CD4-positive, CD25-positive, alpha-beta regulatory T cell (primary cell): Measurements from ENCODE around the gene PRICKLE2. TPM values are rescaled to one million over a fixed set of nuclear protein-coding genes. Genes with fewer than 3 reads are reported as not detected.

Experiments
- ATAC-seq, 2 donors: fragments of 150-1000 bp; cut with Tn5 transposase; one replicate each; pipeline ENCODE4 v1.10.0; 2021; ENCODE audit warnings: low read depth in 2 of 2, moderate number of reproducible peaks in 2 of 2, moderate library complexity in 1 of 2
- DNase-seq, 3 donors: peaks; one replicate each; pipeline versions ENCODE4 v3.0.0 to v3.0.0-alpha.2; 2012 to 2022; ENCODE audit warnings: mixed read lengths in 1 of 3
- H3K27ac ChIP-seq: one replicate; pipeline ENCODE4 v1.7.0; 2013; ENCODE audit warnings: mild to moderate bottlenecking, low read length; ENCODE audit not compliant: insufficient read depth, poor library complexity, severe bottlenecking
- H3K27me3 ChIP-seq: one replicate; pipeline ENCODE4 v1.7.0; 2013; ENCODE audit warnings: low read length; ENCODE audit not compliant: control insufficient read depth, insufficient read depth
- H3K36me3 ChIP-seq: one replicate; pipeline ENCODE4 v1.7.0; 2013; ENCODE audit warnings: mild to moderate bottlenecking, low read length, moderate library complexity; ENCODE audit not compliant: control insufficient read depth, insufficient read depth
- H3K4me1 ChIP-seq: 2 replicates; pipeline ENCODE4 v1.7.0; 2013; ENCODE audit warnings: mild to moderate bottlenecking, low read length; ENCODE audit not compliant: insufficient read depth, control insufficient read depth, poor library complexity, severe bottlenecking
- H3K4me3 ChIP-seq: one replicate; pipeline ENCODE4 v1.7.0; 2013; ENCODE audit warnings: low read depth, mild to moderate bottlenecking, low read length, moderate library complexity
- H3K9me3 ChIP-seq, 2 experiments: 1 replicate in 1 of 2; 2 replicates in 1 of 2; pipeline ENCODE4 v1.7.0; 2013; ENCODE audit warnings: low read length in 2 of 2, mild to moderate bottlenecking in 1 of 2, moderate library complexity in 1 of 2; ENCODE audit not compliant: control insufficient read depth in 2 of 2
- H3K27ac Mint-ChIP-seq, 3 donors: one replicate each; pipeline ENCODE4 v1.8.0; 2020 to 2022; ENCODE audit warnings: mild to moderate bottlenecking in 3 of 3, mixed read lengths in 3 of 3, moderate library complexity in 2 of 3
- H3K27me3 Mint-ChIP-seq: one replicate; pipeline ENCODE4 v1.8.0; 2022; ENCODE audit warnings: mild to moderate bottlenecking, mixed read lengths
- H3K36me3 Mint-ChIP-seq: one replicate; pipeline ENCODE4 v1.8.0; 2020; ENCODE audit warnings: mixed read lengths
- H3K4me1 Mint-ChIP-seq, 4 donors: one replicate each; pipeline ENCODE4 v1.8.0; 2020 to 2022; ENCODE audit warnings: mixed read lengths in 4 of 4, mild to moderate bottlenecking in 1 of 4
- H3K4me3 Mint-ChIP-seq, 4 donors: one replicate each; pipeline ENCODE4 v1.8.0; 2020 to 2022; ENCODE audit warnings: mild to moderate bottlenecking in 4 of 4, mixed read lengths in 4 of 4, moderate library complexity in 3 of 4
- H3K9me3 Mint-ChIP-seq, 7 donors: one replicate each; pipeline ENCODE4 v1.8.0; 2020 to 2022; ENCODE audit warnings: mixed read lengths in 7 of 7, mild to moderate bottlenecking in 3 of 7, moderate library complexity in 2 of 7
- polyA plus RNA-seq, 4 donors: library from polyadenylated mRNA; unstranded; fragments of 300-500 nt; fragmentation: Illumina TruSeq; gene quantifications; one replicate each; pipeline ENCODE4 v1.2.3, GENCODE V29; 2021
- total RNA-seq: library from RNA; stranded (reverse); gene quantifications from one replicate; pipeline ENCODE4 v1.2.3, GENCODE V29; 2022

Gene PRICKLE2
- total and polyA plus RNA-seq, 5 donors from 2014 or later = 0.15 TPM; not detected in 4

- no peak overlapping the region for H3K4me3 ChIP-seq
- peaks cover 0 to 5% (median 0%) of the 10 kb centered on the region in 7 donors for H3K9me3 Mint-ChIP-seq
- no peaks in the 10 kb centered on the region for H3K36me3 Mint-ChIP-seq
- no peaks in the 10 kb centered on the region for H3K4me1 Mint-ChIP-seq
- peaks cover 12% of the 10 kb centered on the region for H3K27me3 ChIP-seq
- no peaks in the 10 kb centered on the region for H3K9me3 ChIP-seq
- H3K36me3 ChIP-seq = no peaks in the 10 kb centered on the region
- no peaks in the 10 kb centered on the region for H3K4me1 ChIP-seq
- peaks cover 28% of the 10 kb centered on the region for H3K27me3 Mint-ChIP-seq
- no peak overlapping the region for H3K4me3 Mint-ChIP-seq
- no peak overlapping the region for H3K27ac Mint-ChIP-seq
- ATAC-seq = no peak
- H3K27ac ChIP-seq = no peak overlapping the region
- no peak for DNase-seq
Measured at GRCh38 chr3:64048631-64049061, 176.6 kb downstream of the PRICKLE2 start.

- ATAC-seq (no peak), DNase-seq (no peak)
- no peaks in the 10 kb centered on the region for H3K4me1 Mint-ChIP-seq
- H3K27me3 Mint-ChIP-seq = peaks cover 32% of the 10 kb centered on the region
- H3K4me1 ChIP-seq = no peaks in the 10 kb centered on the region
- H3K4me3 ChIP-seq = no peak overlapping the region
- H3K4me3 Mint-ChIP-seq = no peak overlapping the region
- no peak overlapping the region for H3K27ac ChIP-seq
- no peaks in the 10 kb centered on the region for H3K36me3 Mint-ChIP-seq
- H3K9me3 Mint-ChIP-seq = peaks cover 0 to 5% (median 0%) of the 10 kb centered on the region in 7 donors
- H3K36me3 ChIP-seq = no peaks in the 10 kb centered on the region
- H3K27me3 ChIP-seq = peaks cover 10% of the 10 kb centered on the region
- H3K9me3 ChIP-seq = no peaks in the 10 kb centered on the region
- no peak overlapping the region for H3K27ac Mint-ChIP-seq
Measured at GRCh38 chr3:64047787-64048186, 177.5 kb downstream of the PRICKLE2 start.

- Mint-ChIP-seq H3K27me3 (peaks cover 34% of the 10 kb centered on the region), H3K4me3 (no peak overlapping the region)
- no peak overlapping the region for H3K4me3 ChIP-seq
Measured at GRCh38 chr3:64046996-64047594, 178.2 kb downstream of the PRICKLE2 start.

GRCh38 chr3:64046592-64046991, 178.7 kb downstream of the PRICKLE2 start:
- H3K9me3 Mint-ChIP-seq = peaks cover 0 to 5% (median 0%) of the 10 kb centered on the region in 7 donors
- H3K9me3 ChIP-seq = no peaks in the 10 kb centered on the region
- H3K27ac Mint-ChIP-seq = no peak overlapping the region
- no peak for ATAC-seq
- no peaks in the 10 kb centered on the region for H3K4me1 Mint-ChIP-seq
- peaks cover 10% of the 10 kb centered on the region for H3K27me3 ChIP-seq
- H3K36me3 ChIP-seq = no peaks in the 10 kb centered on the region
- peaks cover 38% of the 10 kb centered on the region for H3K27me3 Mint-ChIP-seq
- no peaks in the 10 kb centered on the region for H3K4me1 ChIP-seq
- no peak overlapping the region for H3K27ac ChIP-seq
- DNase-seq = no peak
- H3K36me3 Mint-ChIP-seq = no peaks in the 10 kb centered on the region
- no peak overlapping the region for H3K4me3 ChIP-seq
- no peak overlapping the region for H3K4me3 Mint-ChIP-seq

More at GRCh38 chr3:64046996-64047594, 178.2 kb downstream of the PRICKLE2 start:
- H3K27ac Mint-ChIP-seq = no peak overlapping the region
- H3K9me3 Mint-ChIP-seq = peaks cover 0 to 5% (median 0%) of the 10 kb centered on the region in 7 donors
- no peak overlapping the region for H3K27ac ChIP-seq
- ATAC-seq (no peak), DNase-seq (no peak)
- H3K36me3 Mint-ChIP-seq = no peaks in the 10 kb centered on the region
- no peaks in the 10 kb centered on the region for H3K36me3 ChIP-seq
- no peaks in the 10 kb centered on the region for H3K4me1 Mint-ChIP-seq
- peaks cover 10% of the 10 kb centered on the region for H3K27me3 ChIP-seq
- no peaks in the 10 kb centered on the region for H3K4me1 ChIP-seq
- no peaks in the 10 kb centered on the region for H3K9me3 ChIP-seq

GRCh38 chr3:64042952-64043351, 182.3 kb downstream of the PRICKLE2 start:
- Histone ChIP-seq H3K4me1 (no peaks in the 10 kb centered on the region), H3K9me3 (no peaks in the 10 kb centered on the region), H3K27ac (no peak overlapping the region), H3K4me3 (no peak overlapping the region), H3K36me3 (no peaks in the 10 kb centered on the region), H3K27me3 (peaks cover 15% of the 10 kb centered on the region)
- Mint-ChIP-seq H3K9me3 (peaks cover 0 to 4% (median 0%) of the 10 kb centered on the region in 7 donors), H3K27ac (no peak overlapping the region), H3K27me3 (peaks cover 45% of the 10 kb centered on the region), H3K4me1 (no peaks in the 10 kb centered on the region), H3K36me3 (no peaks in the 10 kb centered on the region), H3K4me3 (no peak overlapping the region)
- ATAC-seq (no peak), DNase-seq (no peak)

Other genes starting within 250 kb of the PRICKLE2 start
- 86.7 TPM for gene PSMD6, start 202.0 kb downstream of the PRICKLE2 start, total RNA-seq
- gene PSMD6, start 202.0 kb downstream of the PRICKLE2 start, polyA plus RNA-seq = 100 to 1,000 TPM; 119 to 139 (median 124) TPM